Activated T-cell treated with anti-CD3 and anti-CD28 coated beads, Interleukin-2, amount 50 U/mL, for 72 hours (primary cell): ENCODE data around the gene KISS1. TPM values are rescaled to one million over a fixed set of nuclear protein-coding genes. Genes with fewer than 3 reads are reported as not detected.

Experiments used
- ATAC-seq, 2 donors: fragments of 150-1000 bp; cut with Tn5 transposase; replicated peaks in 1 of 2; 2 replicates each; pipeline ENCODE4 v1.10.0; 2021; ENCODE audit warnings: moderate library complexity in 2 of 2, mild to moderate bottlenecking in 1 of 2
- DNase-seq, 2 donors: peaks; one replicate each; pipeline ENCODE4 v3.0.0; 2021 to 2022; ENCODE audit warnings: mixed read lengths in 1 of 2
- H3K27ac Mint-ChIP-seq: one replicate; pipeline ENCODE4 v1.8.0; 2022; ENCODE audit warnings: mild to moderate bottlenecking, moderate library complexity, mixed read lengths
- H3K27me3 Mint-ChIP-seq: one replicate; pipeline ENCODE4 v1.8.0; 2022; ENCODE audit warnings: low read depth, mixed read lengths
- H3K36me3 Mint-ChIP-seq, 2 donors: one replicate each; pipeline ENCODE4 v1.8.0; 2022; ENCODE audit warnings: mixed read lengths in 2 of 2, mild to moderate bottlenecking in 1 of 2; ENCODE audit not compliant: insufficient read depth in 2 of 2
- H3K4me1 Mint-ChIP-seq: one replicate; pipeline ENCODE4 v1.8.0; 2022; ENCODE audit warnings: low read depth, mixed read lengths
- H3K4me3 Mint-ChIP-seq, 2 donors: one replicate each; pipeline ENCODE4 v1.8.0; 2022; ENCODE audit warnings: mild to moderate bottlenecking in 2 of 2, mixed read lengths in 2 of 2, moderate library complexity in 2 of 2
- H3K9me3 Mint-ChIP-seq, 2 donors: one replicate each; pipeline ENCODE4 v1.8.0; 2022; ENCODE audit warnings: mixed read lengths in 2 of 2
- total RNA-seq, 2 donors: library from RNA; stranded (reverse); gene quantifications; one replicate each; pipeline ENCODE4 v1.2.3, GENCODE V29; 2022

The KISS1 gene
- total RNA-seq, 2 donors from 2014 or later, result not detected

DNA sequence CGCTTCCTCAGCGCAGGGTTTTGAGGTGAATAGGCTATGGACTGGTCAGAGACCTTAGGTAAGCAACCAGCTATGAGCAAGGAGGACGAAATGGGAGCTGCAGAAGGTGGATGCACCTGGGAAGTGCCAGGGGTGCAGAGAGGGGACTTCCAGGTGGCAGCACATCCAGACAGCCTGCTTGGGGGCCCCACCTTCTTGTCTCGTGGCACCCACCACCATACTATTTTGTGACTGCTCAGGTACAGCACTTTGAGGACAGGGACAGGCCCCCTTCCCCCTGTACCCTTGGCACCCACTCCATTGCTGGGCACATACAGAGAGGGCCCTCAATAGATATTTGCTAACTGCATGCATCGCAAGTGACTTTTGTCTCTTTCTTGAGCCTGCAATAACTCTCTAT is 777 bp upstream of the KISS1 start:
- H3K27ac Mint-ChIP-seq, result no peak overlapping the region
- no peak for ATAC-seq

DNA sequence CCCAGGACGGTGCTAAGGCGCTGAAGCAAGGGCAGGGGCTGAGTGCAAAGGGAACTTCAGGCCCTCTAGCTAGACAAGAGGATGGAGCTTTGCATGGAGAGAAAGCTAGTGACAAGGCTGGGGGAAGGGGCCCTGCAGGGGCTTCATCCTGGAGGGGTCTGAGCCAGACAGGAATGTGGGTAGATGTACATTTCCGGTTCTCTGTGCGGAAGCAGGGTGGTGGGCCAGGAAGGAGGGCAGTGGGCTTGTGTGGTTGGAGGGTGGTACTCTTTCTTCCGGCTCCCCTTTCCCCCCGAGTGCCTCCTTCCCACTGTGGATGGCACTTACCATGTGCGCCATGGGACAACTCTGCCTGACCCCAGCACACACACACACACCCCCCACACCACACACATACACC is 1.5 kb downstream of the KISS1 start:
- no peak overlapping the region for H3K27ac Mint-ChIP-seq
- DNase-seq, result no peak
- no peaks in the 10 kb centered on the region for H3K36me3 Mint-ChIP-seq
- H3K4me3 Mint-ChIP-seq, result no peak overlapping the region
- peaks cover 26% of the 10 kb centered on the region for H3K27me3 Mint-ChIP-seq
- ATAC-seq, result no peak
- peaks cover 4 to 5% of the 10 kb centered on the region in 2 donors for H3K9me3 Mint-ChIP-seq
- H3K4me1 Mint-ChIP-seq, result peaks cover 11% of the 10 kb centered on the region

More for the DNA sequence above, 777 bp upstream of the KISS1 start:
- Mint-ChIP-seq H3K27me3 (peaks cover 12% of the 10 kb centered on the region), H3K4me1 (peaks cover 6% of the 10 kb centered on the region), H3K4me3 (no peak overlapping the region), H3K36me3 (no peaks in the 10 kb centered on the region), H3K9me3 (peaks cover 4 to 5% of the 10 kb centered on the region in 2 donors)
- DNase-seq, result no peak

DNA sequence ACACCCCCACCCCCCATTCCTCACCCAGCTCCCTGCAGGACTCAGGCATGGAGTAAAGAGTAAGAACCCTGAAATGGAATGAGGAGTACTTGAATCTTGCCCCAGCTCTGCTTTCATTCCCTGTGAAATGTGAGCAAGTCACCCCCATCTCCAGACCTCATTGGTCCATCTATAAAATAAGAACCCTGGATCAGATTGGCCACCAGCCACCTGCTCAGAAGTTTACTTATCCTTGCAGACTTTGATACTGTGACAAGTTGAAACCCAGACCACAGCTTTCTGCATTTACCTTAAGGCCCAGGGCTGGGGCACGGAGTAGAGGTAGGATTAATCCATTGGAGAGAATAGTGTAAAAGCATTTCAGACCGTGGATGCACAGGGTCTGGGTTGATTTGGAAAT is 2.2 kb downstream of the KISS1 start:
- Mint-ChIP-seq H3K9me3 (peaks cover 4 to 5% of the 10 kb centered on the region in 2 donors), H3K4me3 (no peak overlapping the region), H3K27ac (no peak overlapping the region), H3K4me1 (peaks cover 18% of the 10 kb centered on the region), H3K27me3 (peaks cover 32% of the 10 kb centered on the region), H3K36me3 (no peaks in the 10 kb centered on the region)
- no peak for DNase-seq
- ATAC-seq, result no peak

DNA sequence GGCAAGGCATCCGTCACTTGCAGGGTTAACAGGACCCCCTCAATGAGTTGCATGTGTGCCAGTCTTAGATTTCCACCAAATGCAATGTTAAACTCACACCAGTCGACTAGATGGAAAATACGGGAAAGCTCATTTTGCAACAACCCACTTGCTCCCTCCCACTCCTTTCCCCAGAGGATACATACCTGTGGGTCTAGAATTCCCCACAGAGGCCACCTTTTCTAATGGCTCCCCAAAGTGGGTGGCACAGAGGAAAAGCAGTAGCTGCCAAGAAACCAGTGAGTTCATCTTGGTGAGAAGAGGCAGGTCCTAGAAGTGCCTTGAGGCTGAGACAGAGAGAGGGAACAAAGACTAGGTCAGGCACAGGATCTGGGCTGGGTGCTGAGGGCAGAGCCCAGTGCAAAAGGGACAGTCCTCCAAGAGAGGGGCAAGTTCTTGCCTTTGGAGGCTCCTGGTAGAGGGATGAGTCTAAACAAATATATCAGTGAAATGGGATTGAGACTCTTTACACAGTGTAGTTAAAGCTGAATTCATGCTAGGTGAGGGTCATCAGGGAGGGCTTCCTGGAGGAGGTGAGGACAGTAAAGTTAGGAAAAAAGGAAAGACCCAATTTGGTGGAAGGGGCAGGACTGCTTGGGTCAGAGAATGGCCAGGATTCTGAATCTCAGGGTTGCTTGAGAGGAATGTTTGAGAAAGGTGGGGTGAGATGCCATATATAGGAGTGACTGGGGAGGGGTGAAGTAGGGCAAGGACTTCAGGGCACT is 3.5 kb downstream of the KISS1 start:
- peaks cover 4 to 5% of the 10 kb centered on the region in 2 donors for H3K9me3 Mint-ChIP-seq
- H3K36me3 Mint-ChIP-seq, result no peaks in the 10 kb centered on the region
- no peak overlapping the region for H3K27ac Mint-ChIP-seq
- DNase-seq (no peak), ATAC-seq (no peak)
- no peak overlapping the region for H3K4me3 Mint-ChIP-seq
- H3K4me1 Mint-ChIP-seq, result peaks cover 27% of the 10 kb centered on the region
- H3K27me3 Mint-ChIP-seq, result peaks cover 46% of the 10 kb centered on the region

DNA sequence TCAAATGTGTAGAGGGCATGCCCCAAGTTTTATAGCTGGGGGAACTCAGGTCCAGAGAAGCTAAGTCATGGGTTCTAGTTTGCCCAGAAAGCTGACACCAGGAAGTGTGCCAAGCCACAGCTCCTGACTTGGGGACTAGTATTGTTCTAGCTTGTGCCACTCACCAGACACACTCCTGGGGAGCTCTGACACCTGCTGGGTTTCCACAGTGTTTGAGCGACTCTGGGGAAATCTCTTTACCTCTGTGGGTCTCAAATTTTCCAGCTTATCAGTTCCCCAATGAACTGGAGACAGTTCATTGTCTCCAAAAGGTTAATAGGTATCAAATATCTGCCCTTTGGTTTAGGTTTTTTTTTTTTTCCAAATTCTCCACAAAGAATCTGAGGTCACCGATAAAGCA is 4.2 kb downstream of the KISS1 start:
- H3K9me3 Mint-ChIP-seq, result peaks cover 4 to 5% of the 10 kb centered on the region in 2 donors
- peaks cover 53% of the 10 kb centered on the region for H3K27me3 Mint-ChIP-seq

DNA sequence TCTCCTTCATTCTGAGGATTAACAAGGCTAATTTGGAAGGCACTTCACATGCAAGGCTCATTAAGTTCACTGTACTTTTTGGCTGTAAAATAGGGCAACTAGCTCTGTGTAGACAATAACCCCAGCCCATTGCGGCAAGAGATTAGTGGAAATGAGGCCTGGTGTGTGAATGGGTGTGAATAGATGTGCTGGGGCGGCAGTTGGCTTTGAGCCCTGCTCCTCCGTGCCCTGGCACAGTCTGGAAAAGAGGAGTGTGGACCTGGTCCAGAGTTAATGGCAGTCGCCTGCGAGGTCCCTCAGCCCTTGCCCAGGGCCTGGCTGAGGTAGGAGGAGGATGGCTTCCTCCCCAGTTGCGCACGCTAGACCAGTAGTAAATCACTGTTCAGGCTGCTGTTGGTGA is 4.8 kb downstream of the KISS1 start:
- DNase-seq, result no peak
- ATAC-seq, result no peak
- H3K4me1 Mint-ChIP-seq, result peaks cover 27% of the 10 kb centered on the region
- no peaks in the 10 kb centered on the region for H3K36me3 Mint-ChIP-seq
- no peak overlapping the region for H3K4me3 Mint-ChIP-seq
- peaks cover 59% of the 10 kb centered on the region for H3K27me3 Mint-ChIP-seq
- no peak overlapping the region for H3K27ac Mint-ChIP-seq
- peaks cover 4 to 5% of the 10 kb centered on the region in 2 donors for H3K9me3 Mint-ChIP-seq

More for the DNA sequence above, 4.2 kb downstream of the KISS1 start:
- H3K4me1 Mint-ChIP-seq, result peaks cover 27% of the 10 kb centered on the region
- H3K27ac Mint-ChIP-seq, result no peak overlapping the region
- no peaks in the 10 kb centered on the region for H3K36me3 Mint-ChIP-seq
- no peak for ATAC-seq
- H3K4me3 Mint-ChIP-seq, result no peak overlapping the region
- DNase-seq, result no peak

DNA sequence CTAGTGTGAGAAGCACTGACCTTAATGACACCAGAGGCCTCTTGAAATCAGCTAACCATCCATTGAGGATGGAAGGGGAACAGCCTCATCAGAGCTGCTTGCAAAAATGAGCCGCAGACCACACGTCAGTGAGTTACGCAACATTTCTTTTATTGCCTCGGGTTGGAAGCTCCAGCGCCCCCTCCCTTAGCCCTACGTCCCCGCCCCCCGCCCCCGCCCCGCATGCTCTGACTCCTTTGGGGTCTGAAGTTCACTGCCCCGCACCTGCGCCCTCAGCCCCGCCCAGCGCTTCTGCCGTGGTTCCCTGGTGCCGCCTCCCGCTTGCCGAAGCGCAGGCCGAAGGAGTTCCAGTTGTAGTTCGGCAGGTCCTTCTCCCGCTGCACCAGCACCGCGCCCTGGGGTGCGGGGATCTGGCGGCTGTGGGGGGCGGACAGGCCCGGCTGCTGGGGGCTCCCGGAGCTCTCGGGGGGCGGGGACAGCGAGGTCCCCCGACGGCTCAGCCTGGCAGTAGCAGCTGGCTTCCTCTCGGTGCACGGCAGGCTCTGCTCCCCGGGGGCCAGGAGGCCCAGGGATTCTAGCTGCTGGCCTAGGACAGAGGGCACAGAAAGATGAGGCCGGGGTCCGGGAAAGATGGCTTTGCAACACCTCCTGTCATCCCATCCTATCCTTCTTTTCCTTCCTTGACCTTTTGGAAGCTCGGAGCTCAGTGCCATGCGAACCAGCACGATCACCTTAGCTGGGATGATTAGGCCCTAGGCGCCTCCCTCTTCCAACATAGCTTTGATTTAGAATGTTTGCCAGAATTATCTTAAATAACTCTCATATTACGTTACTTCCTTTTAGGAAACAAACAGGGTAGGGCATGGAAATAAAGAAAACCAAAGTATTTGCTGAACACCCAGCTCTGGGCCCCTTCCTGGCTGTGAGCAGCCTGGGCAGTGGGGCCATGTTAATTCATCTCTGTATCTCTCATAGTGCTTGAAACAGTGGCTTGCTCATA is 5.8 kb downstream of the KISS1 start:
- Mint-ChIP-seq H3K27me3 (peaks cover 60% of the 10 kb centered on the region), H3K36me3 (no peaks in the 10 kb centered on the region), H3K9me3 (peaks cover 4 to 5% of the 10 kb centered on the region in 2 donors), H3K4me1 (peaks cover 27% of the 10 kb centered on the region), H3K27ac (no peak overlapping the region), H3K4me3 (peak overlapping the region; percentile 35 to 71)
- peak; percentile 12 to 44 for DNase-seq
- ATAC-seq, result peak; percentile 48 to 66

DNA sequence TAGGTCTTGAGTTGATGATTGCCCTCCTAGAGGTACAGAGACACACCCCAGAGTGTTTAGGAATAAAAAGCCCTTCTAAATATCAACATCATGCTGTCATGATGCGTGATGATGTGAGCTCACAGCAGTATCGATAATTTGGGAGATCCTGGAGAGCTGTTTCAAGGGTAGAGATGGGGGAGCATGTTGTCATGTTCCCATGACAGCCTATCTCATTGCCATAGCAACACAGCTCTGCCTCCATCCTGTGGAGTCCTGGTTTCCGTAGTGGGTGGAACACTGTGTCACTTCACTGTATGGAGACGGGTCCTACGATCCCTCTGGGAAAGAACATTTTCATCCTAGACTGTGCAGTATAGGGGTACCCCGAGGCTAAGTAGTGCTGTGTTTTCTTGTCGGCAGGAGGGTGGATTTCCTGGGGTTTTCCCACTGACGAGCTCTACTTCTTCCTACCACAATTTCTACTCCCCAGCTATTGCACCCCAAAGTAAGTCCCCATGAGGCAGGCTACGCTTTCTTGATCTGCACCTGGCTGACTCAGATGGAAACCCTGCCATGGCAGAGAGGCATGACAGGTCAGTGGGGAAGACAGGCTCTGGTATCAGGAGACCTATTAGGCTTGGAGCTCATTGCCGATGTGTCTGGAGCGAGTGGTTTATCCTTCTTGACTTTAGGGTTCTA is 7.2 kb downstream of the KISS1 start:
- peaks cover 60% of the 10 kb centered on the region for H3K27me3 Mint-ChIP-seq
- no peaks in the 10 kb centered on the region for H3K9me3 Mint-ChIP-seq
- DNase-seq, result peak in 1 of 2 donors; percentile 20
- peaks cover 21% of the 10 kb centered on the region for H3K4me1 Mint-ChIP-seq
- peak; percentile 30 to 67 for ATAC-seq
- H3K27ac Mint-ChIP-seq, result no peak overlapping the region
- no peaks in the 10 kb centered on the region for H3K36me3 Mint-ChIP-seq
- peak overlapping the region in 1 of 2 donors; percentile 71 for H3K4me3 Mint-ChIP-seq

DNA sequence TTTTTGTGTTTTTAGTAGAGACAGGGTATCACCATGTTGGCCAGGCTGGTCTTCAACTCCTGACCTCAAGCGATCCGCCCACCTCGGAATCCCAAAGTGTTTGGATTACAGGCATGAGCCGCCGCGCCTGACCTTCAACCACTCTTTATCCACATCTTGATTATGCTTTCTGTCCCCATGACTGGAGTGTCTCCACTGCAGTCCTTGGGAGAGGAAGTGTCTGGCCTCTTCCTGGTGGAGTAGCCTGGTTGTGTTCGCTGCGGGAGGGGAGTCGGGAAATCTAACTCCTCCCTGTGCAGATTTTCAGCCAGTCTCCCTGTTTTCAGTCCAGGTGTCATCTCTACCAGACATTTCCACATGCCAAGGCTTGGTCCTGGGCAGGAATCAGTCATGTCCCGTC is 9.7 kb downstream of the KISS1 start:
- Mint-ChIP-seq H3K9me3 (no peaks in the 10 kb centered on the region), H3K36me3 (no peaks in the 10 kb centered on the region), H3K27ac (no peak overlapping the region), H3K4me3 (no peak overlapping the region), H3K4me1 (peaks cover 21% of the 10 kb centered on the region), H3K27me3 (peaks cover 47% of the 10 kb centered on the region)
- no peak for DNase-seq
- no peak for ATAC-seq

DNA sequence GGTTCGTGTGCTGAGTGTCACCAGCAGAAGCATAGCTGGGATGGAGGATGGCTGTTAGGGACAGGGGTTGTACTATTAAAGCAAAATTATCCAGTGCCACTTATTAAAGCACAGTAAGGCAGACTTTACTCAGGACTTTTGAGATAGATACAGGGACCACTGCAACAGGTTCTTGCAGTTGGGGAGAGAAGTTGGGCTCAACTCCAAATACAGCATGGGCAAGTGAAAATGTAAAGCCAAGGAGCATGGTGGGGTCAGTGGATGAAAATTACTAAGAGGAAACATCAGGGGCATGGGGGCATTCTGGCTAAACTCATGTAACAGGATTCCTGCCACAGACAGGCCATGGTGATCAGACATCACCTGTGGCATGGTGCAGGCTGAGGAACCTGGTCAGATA is 15.2 kb downstream of the KISS1 start:
- Mint-ChIP-seq H3K4me1 (no peaks in the 10 kb centered on the region), H3K9me3 (no peaks in the 10 kb centered on the region), H3K27ac (no peak overlapping the region), H3K36me3 (no peaks in the 10 kb centered on the region), H3K27me3 (no peaks in the 10 kb centered on the region), H3K4me3 (no peak overlapping the region)
- ATAC-seq (no peak), DNase-seq (no peak)

DNA sequence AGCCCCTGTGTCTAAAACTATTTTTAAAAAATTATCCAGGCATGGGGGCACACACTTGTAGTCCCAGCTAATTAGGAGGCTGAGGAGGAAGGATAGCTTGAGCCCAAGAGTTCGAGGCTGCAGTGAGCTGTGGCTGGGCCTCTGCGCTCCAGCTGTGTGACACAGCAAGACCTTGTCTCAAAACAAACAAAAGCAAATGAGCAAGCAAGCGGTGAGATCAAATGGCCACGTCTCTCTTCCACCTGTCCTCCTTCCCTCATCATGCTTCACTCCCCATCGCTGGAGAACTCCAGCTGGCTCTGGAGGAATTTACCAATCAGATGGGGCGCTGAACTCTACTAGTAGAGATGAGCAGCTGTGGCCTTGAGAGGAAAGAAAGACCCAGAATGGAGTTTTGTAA is 16.2 kb downstream of the KISS1 start:
- H3K27ac Mint-ChIP-seq, result no peak overlapping the region
- H3K9me3 Mint-ChIP-seq, result no peaks in the 10 kb centered on the region
- H3K27me3 Mint-ChIP-seq, result no peaks in the 10 kb centered on the region
- DNase-seq (no peak), ATAC-seq (no peak)
- no peaks in the 10 kb centered on the region for H3K4me1 Mint-ChIP-seq
- H3K36me3 Mint-ChIP-seq, result no peaks in the 10 kb centered on the region
- no peak overlapping the region for H3K4me3 Mint-ChIP-seq

DNA sequence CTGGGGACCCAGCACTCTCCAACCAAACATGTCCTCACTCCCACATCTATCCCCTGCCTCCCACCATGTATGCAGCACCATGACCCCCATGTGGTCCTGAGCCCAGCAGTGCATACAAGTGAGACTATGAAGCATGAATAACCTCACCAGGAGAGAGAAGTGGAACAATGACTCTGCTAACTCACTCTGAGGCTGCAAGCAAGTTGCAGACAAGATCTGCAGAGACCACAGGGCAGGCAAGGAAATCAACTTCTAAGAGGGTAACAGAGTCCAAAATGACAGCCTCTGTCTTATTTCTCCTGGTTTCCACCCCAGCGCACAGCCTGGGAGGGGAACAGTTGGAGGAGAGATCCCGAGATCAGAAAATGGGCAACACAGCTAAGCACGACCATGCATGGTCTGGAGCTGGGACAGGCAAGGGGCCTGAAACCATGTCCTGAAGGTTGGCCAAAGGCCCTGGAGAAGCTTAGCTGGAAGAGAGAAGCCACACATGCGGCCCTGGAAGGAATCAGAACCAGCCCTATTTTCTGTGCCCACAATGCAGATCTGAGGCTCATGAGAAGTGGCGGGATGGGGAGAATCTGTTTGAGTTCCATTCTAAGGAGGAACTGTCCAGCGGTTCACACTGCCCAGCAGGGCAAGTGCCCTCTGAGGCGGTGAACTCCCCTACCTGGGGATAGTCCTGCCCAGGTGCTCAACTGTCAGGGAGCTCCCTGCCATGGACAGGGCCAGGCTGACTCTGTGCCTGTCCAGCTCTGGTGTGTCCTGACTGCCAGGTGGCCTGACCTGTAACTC is 17.6 kb downstream of the KISS1 start:
- peaks cover 0 to 1% of the 10 kb centered on the region in 2 donors for H3K9me3 Mint-ChIP-seq
- no peaks in the 10 kb centered on the region for H3K36me3 Mint-ChIP-seq
- no peaks in the 10 kb centered on the region for H3K4me1 Mint-ChIP-seq
- H3K27ac Mint-ChIP-seq, result no peak overlapping the region
- H3K4me3 Mint-ChIP-seq, result no peak overlapping the region
- H3K27me3 Mint-ChIP-seq, result peaks cover 3% of the 10 kb centered on the region
- ATAC-seq, result no peak
- no peak for DNase-seq
